WTC11 (cell line): ENCODE data around the gene C2orf92. TPM values are rescaled to one million over a fixed set of nuclear protein-coding genes. Genes with fewer than 3 reads are reported as not detected.

Experiments
- ATAC-seq: fragments of 200-7000 bp; cut with Tn5 transposase; 2 replicates; pipeline ENCODE4 v1.10.0; 2021; ENCODE audit warnings: mild to moderate bottlenecking, moderate library complexity
- CTCF ChIA-PET: fragments of 300-600 bp; sonication (Branson Sonifier 250); formaldehyde crosslinking; loops from one replicate; lab custom pipeline; 2021; ENCODE audit warnings: antibody characterized with exemption; lab: Charles Lee
- POLR2A ChIA-PET: fragments of 350-600 bp; sonication (Branson Sonifier 250); formaldehyde crosslinking; loops from one replicate; lab custom pipeline; 2021; ENCODE audit warnings: antibody characterized with exemption; lab: Charles Lee
- DNase-seq: peaks from one replicate; pipeline ENCODE4 v3.0.0; 2021; ENCODE audit warnings: low spot score
- H3K27ac Mint-ChIP-seq: 2 replicates; pipeline ENCODE4 v1.8.0; 2021; ENCODE audit warnings: mixed read lengths
- H3K27me3 Mint-ChIP-seq: 2 replicates; pipeline ENCODE4 v1.8.0; 2021; ENCODE audit warnings: low read depth, mild to moderate bottlenecking, moderate library complexity, mixed read lengths
- H3K36me3 Mint-ChIP-seq: 2 replicates; pipeline ENCODE4 v1.8.0; 2021; ENCODE audit warnings: mixed read lengths
- H3K4me1 Mint-ChIP-seq: 2 replicates; pipeline ENCODE4 v1.8.0; 2022; ENCODE audit warnings: mixed read lengths
- H3K4me3 Mint-ChIP-seq: 2 replicates; pipeline ENCODE4 v1.8.0; 2021; ENCODE audit warnings: mild to moderate bottlenecking, moderate library complexity, mixed read lengths
- H3K9me3 Mint-ChIP-seq: 2 replicates; pipeline ENCODE4 v1.8.0; 2021; ENCODE audit warnings: mixed read lengths
- AFF4 ChIP-seq: sonication (generic); formaldehyde crosslinking; IDR thresholded peaks from 2 replicates; pipeline ENCODE4 v1.8.1; 2023; ENCODE audit warnings: mild to moderate bottlenecking, missing genetic modification reagents, borderline replicate concordance
- ATF6 ChIP-seq: sonication (generic); formaldehyde crosslinking; IDR thresholded peaks from 2 replicates; pipeline ENCODE4 v1.8.1; 2023; ENCODE audit warnings: mild to moderate bottlenecking, missing genetic modification reagents
- ELF4 ChIP-seq: sonication (generic); formaldehyde crosslinking; IDR thresholded peaks from 2 replicates; pipeline ENCODE4 v1.8.1; 2022; ENCODE audit warnings: low read depth, mild to moderate bottlenecking, moderate library complexity, missing genetic modification reagents
- ESRRA ChIP-seq: sonication (generic); formaldehyde crosslinking; IDR thresholded peaks from 2 replicates; pipeline ENCODE4 v1.8.1; 2022; ENCODE audit warnings: mild to moderate bottlenecking, missing genetic modification reagents, borderline replicate concordance
- GRHL2 ChIP-seq: fragments of 250-450 bp; sonication (Bioruptor Pico); IDR thresholded peaks from 2 replicates; pipeline ENCODE4 v1.8.0; 2022; ENCODE audit warnings: mild to moderate bottlenecking, moderate library complexity; ENCODE audit not compliant: insufficient replicate concordance, severe bottlenecking
- GTF2I ChIP-seq: fragments of 250-450 bp; sonication (Bioruptor Pico); conservative IDR thresholded peaks from 2 replicates; pipeline ENCODE4 v1.4.0; 2021; ENCODE audit warnings: mild to moderate bottlenecking
- PRDM15 ChIP-seq: sonication (generic); formaldehyde crosslinking; IDR thresholded peaks from 2 replicates; pipeline ENCODE4 v1.8.0; 2022; ENCODE audit warnings: missing genetic modification reagents
- PRRX2 ChIP-seq: fragments of 250-450 bp; sonication (Bioruptor Pico); IDR thresholded peaks from 2 replicates; pipeline ENCODE4 v1.8.0; 2021; ENCODE audit warnings: mild to moderate bottlenecking
- SMAD3 ChIP-seq: sonication (generic); formaldehyde crosslinking; IDR thresholded peaks from 2 replicates; pipeline ENCODE4 v1.8.0; 2022; ENCODE audit warnings: missing genetic modification reagents, mild to moderate bottlenecking, borderline replicate concordance
- ZNF138 ChIP-seq: sonication (generic); formaldehyde crosslinking; conservative IDR thresholded peaks from 2 replicates; pipeline ENCODE4 v1.8.1; 2022; ENCODE audit warnings: mild to moderate bottlenecking, moderate library complexity, missing genetic modification reagents
- ZNF219 ChIP-seq: sonication (generic); formaldehyde crosslinking; IDR thresholded peaks from 2 replicates; pipeline ENCODE4 v1.8.0; 2023; ENCODE audit warnings: missing genetic modification reagents, mild to moderate bottlenecking, borderline replicate concordance
- ZNF425 ChIP-seq: fragments of 250-450 bp; sonication (Bioruptor Pico); conservative IDR thresholded peaks from 2 replicates; pipeline ENCODE4 v1.9.0; 2021; ENCODE audit warnings: mild to moderate bottlenecking
- total RNA-seq: library from RNA; stranded (reverse); gene quantifications from 3 replicates; pipeline ENCODE4 v1.2.3, GENCODE V29; 2021
- TF ChIP-seq, protein P1 (sequence below): sonication (generic); formaldehyde crosslinking; IDR thresholded peaks from 2 replicates; pipeline ENCODE4 v1.8.0; 2023; ENCODE audit warnings: mild to moderate bottlenecking, missing genetic modification reagents

C2orf92 gene
- total RNA-seq, 1 experiment from 2014 or later = 5.2 TPM

GRCh38 chr2:97741251-97741650, 71.7 kb downstream of the C2orf92 start (continued):
- TF ChIP-seq, protein P1, sequence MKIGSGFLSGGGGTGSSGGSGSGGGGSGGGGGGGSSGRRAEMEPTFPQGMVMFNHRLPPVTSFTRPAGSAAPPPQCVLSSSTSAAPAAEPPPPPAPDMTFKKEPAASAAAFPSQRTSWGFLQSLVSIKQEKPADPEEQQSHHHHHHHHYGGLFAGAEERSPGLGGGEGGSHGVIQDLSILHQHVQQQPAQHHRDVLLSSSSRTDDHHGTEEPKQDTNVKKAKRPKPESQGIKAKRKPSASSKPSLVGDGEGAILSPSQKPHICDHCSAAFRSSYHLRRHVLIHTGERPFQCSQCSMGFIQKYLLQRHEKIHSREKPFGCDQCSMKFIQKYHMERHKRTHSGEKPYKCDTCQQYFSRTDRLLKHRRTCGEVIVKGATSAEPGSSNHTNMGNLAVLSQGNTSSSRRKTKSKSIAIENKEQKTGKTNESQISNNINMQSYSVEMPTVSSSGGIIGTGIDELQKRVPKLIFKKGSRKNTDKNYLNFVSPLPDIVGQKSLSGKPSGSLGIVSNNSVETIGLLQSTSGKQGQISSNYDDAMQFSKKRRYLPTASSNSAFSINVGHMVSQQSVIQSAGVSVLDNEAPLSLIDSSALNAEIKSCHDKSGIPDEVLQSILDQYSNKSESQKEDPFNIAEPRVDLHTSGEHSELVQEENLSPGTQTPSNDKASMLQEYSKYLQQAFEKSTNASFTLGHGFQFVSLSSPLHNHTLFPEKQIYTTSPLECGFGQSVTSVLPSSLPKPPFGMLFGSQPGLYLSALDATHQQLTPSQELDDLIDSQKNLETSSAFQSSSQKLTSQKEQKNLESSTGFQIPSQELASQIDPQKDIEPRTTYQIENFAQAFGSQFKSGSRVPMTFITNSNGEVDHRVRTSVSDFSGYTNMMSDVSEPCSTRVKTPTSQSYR (CRISPR knock-in tag) = no peak
- TF ChIP-seq ATF6 (CRISPR knock-in tag) (no peak), GTF2I (CRISPR knock-in tag) (no peak), ZNF425 (CRISPR knock-in tag) (no peak), PRRX2 (no peak), ESRRA (CRISPR knock-in tag) (no peak), SMAD3 (CRISPR knock-in tag) (no peak), ZNF219 (CRISPR knock-in tag) (no peak), PRDM15 (CRISPR knock-in tag) (no peak), ZNF138 (CRISPR knock-in tag) (no peak), AFF4 (no peak)

- DNase-seq (no peak), ATAC-seq (no peak)
- TF ChIP-seq ELF4 = no peak
- TF ChIP-seq GRHL2 (CRISPR knock-in tag) = no peak
- POLR2A ChIA-PET = interaction anchor here (1.2 kb wide), 1 partner anchor 50 kb away, joined by 3 read pairs; no protein-coding TSS in a partner anchor
- Mint-ChIP-seq H3K9me3 (no peaks in the 10 kb centered on the region), H3K36me3 (no peaks in the 10 kb centered on the region), H3K27ac (no peak overlapping the region), H3K27me3 (no peaks in the 10 kb centered on the region), H3K4me1 (peaks cover 15% of the 10 kb centered on the region), H3K4me3 (no peak overlapping the region)
- CTCF ChIA-PET = interaction anchor here (1.2 to 4.1 kb wide), 13 partner anchors 13 to 151 kb away, joined by 3 to 56 read pairs (median 9); partner anchors contain the start of genes ACTR1B, COX5B and ZAP70
These were observed 72.2 kb downstream of the C2orf92 start for GRCh38 chr2:97741686-97742085.
